Activated CD4-positive, alpha-beta T cell treated with anti-CD3 and anti-CD28 coated beads, Interleukin-2, Interleukin-6, amounts not matched to agents 100 ng/mL and 50 ng/mL, durations not matched to agents 16 hours and 8 hours (primary cell): ENCODE measurements around the gene AFF2.

Experiments used
- DNase-seq: peaks from one replicate; pipeline ENCODE4 v3.0.0-alpha.2; 2020

AFF2 gene

GRCh38 chrX:148592595-148592994 is 92.2 kb downstream of the AFF2 start:
- no peak for DNase-seq

- DNase-seq: no peak
Observed at GRCh38 chrX:148593146-148593545, 92.7 kb downstream of the AFF2 start.

- no peak for DNase-seq
Observed at GRCh38 chrX:148593987-148594386, 93.6 kb downstream of the AFF2 start.

- no peak for DNase-seq
Observed at GRCh38 chrX:148599404-148599803, 99.0 kb downstream of the AFF2 start.

GRCh38 chrX:148600131-148600530 is 99.7 kb downstream of the AFF2 start:
- DNase-seq: no peak

- DNase-seq: no peak
Observed at GRCh38 chrX:148600581-148600980, 100.2 kb downstream of the AFF2 start.

- peak; percentile 2 for DNase-seq
Observed at GRCh38 chrX:148601034-148601433, 100.6 kb downstream of the AFF2 start.

- DNase-seq: no peak
Observed at GRCh38 chrX:148609515-148610327, 109.3 kb downstream of the AFF2 start.

- DNase-seq: no peak
Observed at GRCh38 chrX:148610328-148610698, 109.9 kb downstream of the AFF2 start.

- DNase-seq: no peak
Observed at GRCh38 chrX:148611993-148612392, 111.6 kb downstream of the AFF2 start.

- no peak for DNase-seq
Observed at GRCh38 chrX:148612431-148612830, 112.0 kb downstream of the AFF2 start.

GRCh38 chrX:148613636-148614035 is 113.2 kb downstream of the AFF2 start:
- no peak for DNase-seq

GRCh38 chrX:148615491-148615890 is 115.1 kb downstream of the AFF2 start:
- DNase-seq: no peak

- no peak for DNase-seq
Observed at GRCh38 chrX:148618470-148619445, 118.3 kb downstream of the AFF2 start.

- DNase-seq: no peak
Observed at GRCh38 chrX:148620023-148620422, 119.6 kb downstream of the AFF2 start.

GRCh38 chrX:148624951-148625474 is 124.6 kb downstream of the AFF2 start:
- DNase-seq: no peak

- DNase-seq: no peak
Observed at GRCh38 chrX:148628621-148629020, 128.2 kb downstream of the AFF2 start.

- DNase-seq: no peak
Observed at GRCh38 chrX:148629434-148629833, 129.0 kb downstream of the AFF2 start.

GRCh38 chrX:148632444-148632843 is 132.0 kb downstream of the AFF2 start:
- DNase-seq: no peak

GRCh38 chrX:148633218-148633908 is 132.9 kb downstream of the AFF2 start:
- DNase-seq: no peak

- DNase-seq: no peak
Observed at GRCh38 chrX:148634591-148634990, 134.2 kb downstream of the AFF2 start.

- DNase-seq: no peak
Observed at GRCh38 chrX:148643460-148643859, 143.0 kb downstream of the AFF2 start.

- no peak for DNase-seq
Observed at GRCh38 chrX:148647651-148648050, 147.2 kb downstream of the AFF2 start.
